HEK293T (cell line): ENCODE results near the gene PSTK.

ENCODE experiments used
- CTCF ChIA-PET: fragments of 350-600 bp; formaldehyde crosslinking; extraction: SDS; loops from one replicate; lab custom pipeline; 2021; ENCODE audit warnings: antibody characterized with exemption, inconsistent platforms; lab: Yijun Ruan, JAX
- POLR2A ChIA-PET: fragments of 350-600 bp; formaldehyde crosslinking; extraction: SDS; loops from one replicate; lab custom pipeline; 2020; ENCODE audit warnings: antibody characterized with exemption, inconsistent platforms; lab: Yijun Ruan, JAX
- DNase-seq: peaks from one replicate; pipeline ENCODE4 v3.0.0; 2012; ENCODE audit warnings: mixed read lengths; ENCODE audit errors: extremely low spot score
- ARNT ChIP-seq: fragments of 450-650 bp; IDR thresholded peaks from 2 replicates; pipeline ENCODE4 v1.6.1; 2017; ENCODE audit warnings: mild to moderate bottlenecking
- BHLHE40 ChIP-seq: fragments of 450-650 bp; IDR thresholded peaks from 2 replicates; pipeline ENCODE4 v1.6.1; 2016; ENCODE audit warnings: mild to moderate bottlenecking, moderate library complexity, borderline replicate concordance
- CTBP1 ChIP-seq: fragments of 450-650 bp; IDR thresholded peaks from 2 replicates; pipeline ENCODE4 v1.6.1; 2016; ENCODE audit warnings: borderline replicate concordance
- ELF4 ChIP-seq: fragments of 450-650 bp; IDR thresholded peaks from 2 replicates; pipeline ENCODE4 v1.6.1; 2017; ENCODE audit warnings: antibody characterized with exemption
- FOXA1 ChIP-seq: fragments of 450-650 bp; IDR thresholded peaks from 2 replicates; pipeline ENCODE4 v1.6.1; 2016; ENCODE audit warnings: mild to moderate bottlenecking
- FOXK2 ChIP-seq: fragments of 450-650 bp; IDR thresholded peaks from 2 replicates; pipeline ENCODE4 v1.6.1; 2016; ENCODE audit warnings: mild to moderate bottlenecking
- FOXM1 ChIP-seq: fragments of 450-650 bp; IDR thresholded peaks from 2 replicates; pipeline ENCODE4 v1.6.1; 2017; ENCODE audit warnings: mild to moderate bottlenecking, borderline replicate concordance
- HDGF ChIP-seq: fragments of 450-650 bp; IDR thresholded peaks from 2 replicates; pipeline ENCODE4 v1.6.1; 2017; ENCODE audit warnings: antibody characterized with exemption, borderline replicate concordance
- L3MBTL2 ChIP-seq: fragments of 450-650 bp; conservative IDR thresholded peaks from 2 replicates; pipeline ENCODE4 v1.6.1; 2016; ENCODE audit warnings: mild to moderate bottlenecking
- LEF1 ChIP-seq: fragments of 450-650 bp; IDR thresholded peaks from 2 replicates; pipeline ENCODE4 v1.6.1; 2017; ENCODE audit warnings: mild to moderate bottlenecking, borderline replicate concordance
- NFRKB ChIP-seq: fragments of 450-650 bp; IDR thresholded peaks from 2 replicates; pipeline ENCODE4 v1.6.1; 2016; ENCODE audit warnings: mild to moderate bottlenecking, moderate library complexity
- SP1 ChIP-seq: fragments of 450-650 bp; IDR thresholded peaks from 2 replicates; pipeline ENCODE4 v1.6.1; 2017
- SUZ12 ChIP-seq: fragments of 450-650 bp; IDR thresholded peaks from 2 replicates; pipeline ENCODE4 v1.6.1; 2016; ENCODE audit warnings: mild to moderate bottlenecking
- TARDBP ChIP-seq: fragments of 450-650 bp; IDR thresholded peaks from 2 replicates; pipeline ENCODE4 v1.6.1; 2016
- ZNF384 ChIP-seq: fragments of 450-650 bp; IDR thresholded peaks from 2 replicates; pipeline ENCODE4 v1.6.1; 2016
- TF ChIP-seq, protein P1 (sequence below): fragments of 450-650 bp; IDR thresholded peaks from 2 replicates; pipeline ENCODE4 v1.6.1; 2016

The PSTK gene

DNA sequence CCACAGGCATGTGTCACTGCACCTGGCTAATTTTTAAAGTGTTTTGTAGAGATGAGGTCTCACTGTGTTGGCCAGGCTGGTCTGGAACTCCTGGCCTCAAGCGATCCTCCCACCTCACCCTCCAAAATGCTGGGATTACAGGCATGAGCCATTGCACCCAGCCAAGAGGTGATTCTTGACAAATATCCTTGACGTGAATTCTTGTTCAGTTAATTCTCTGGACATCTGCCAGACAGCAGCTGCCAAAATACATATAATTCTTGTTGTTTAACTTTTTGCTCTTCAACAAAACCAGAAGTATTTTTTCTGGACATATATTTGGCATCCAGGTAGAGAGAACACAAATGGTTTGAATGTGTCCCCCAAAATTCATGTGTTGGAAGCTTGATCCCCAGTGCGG lies 31.8 kb downstream of the PSTK start:
- ChIA-PET CTCF (no interaction called here), POLR2A (no interaction called here)
- DNase-seq, result no peak
- no peak for TF ChIP-seq FOXK2
- TF ChIP-seq FOXM1, result no peak
- no peak for TF ChIP-seq BHLHE40
- no peak for TF ChIP-seq SUZ12
- no peak for TF ChIP-seq L3MBTL2
- no peak for TF ChIP-seq FOXA1
- no peak for TF ChIP-seq ARNT
- no peak for TF ChIP-seq CTBP1
- TF ChIP-seq, protein P1, sequence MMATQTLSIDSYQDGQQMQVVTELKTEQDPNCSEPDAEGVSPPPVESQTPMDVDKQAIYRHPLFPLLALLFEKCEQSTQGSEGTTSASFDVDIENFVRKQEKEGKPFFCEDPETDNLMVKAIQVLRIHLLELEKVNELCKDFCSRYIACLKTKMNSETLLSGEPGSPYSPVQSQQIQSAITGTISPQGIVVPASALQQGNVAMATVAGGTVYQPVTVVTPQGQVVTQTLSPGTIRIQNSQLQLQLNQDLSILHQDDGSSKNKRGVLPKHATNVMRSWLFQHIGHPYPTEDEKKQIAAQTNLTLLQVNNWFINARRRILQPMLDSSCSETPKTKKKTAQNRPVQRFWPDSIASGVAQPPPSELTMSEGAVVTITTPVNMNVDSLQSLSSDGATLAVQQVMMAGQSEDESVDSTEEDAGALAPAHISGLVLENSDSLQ, result no peak
- TF ChIP-seq ELF4, result no peak
- TF ChIP-seq TARDBP, result no peak
- TF ChIP-seq SP1, result no peak
- no peak for TF ChIP-seq ZNF384
- no peak for TF ChIP-seq LEF1
- TF ChIP-seq HDGF, result no peak
- no peak for TF ChIP-seq NFRKB

- TF ChIP-seq HDGF, result no peak
- no peak for TF ChIP-seq ARNT
- TF ChIP-seq CTBP1, result no peak
- no peak for TF ChIP-seq SUZ12
- TF ChIP-seq, protein P1, result no peak
- TF ChIP-seq BHLHE40, result no peak
- TF ChIP-seq SP1, result no peak
- TF ChIP-seq FOXM1, result no peak
- no peak for TF ChIP-seq ZNF384
- TF ChIP-seq TARDBP, result no peak
- no peak for TF ChIP-seq FOXK2
- TF ChIP-seq LEF1, result no peak
- POLR2A ChIA-PET, result no interaction called here
- DNase-seq, result no peak
- CTCF ChIA-PET, result interaction anchor here (1.1 kb wide), 1 partner anchor 8 kb away, joined by 4 read pairs; no protein-coding TSS in a partner anchor
Measured at GRCh38 chr10:123013456-123014419, 33.5 kb downstream of the PSTK start.

GRCh38 chr10:123014772-123015171 lies 34.6 kb downstream of the PSTK start:
- TF ChIP-seq HDGF, result no peak
- TF ChIP-seq, protein P1, result no peak
- no peak for TF ChIP-seq FOXM1
- no peak for TF ChIP-seq CTBP1
- TF ChIP-seq FOXA1, result no peak
- TF ChIP-seq SP1, result no peak
- TF ChIP-seq FOXK2, result no peak
- TF ChIP-seq BHLHE40, result no peak
- TF ChIP-seq ARNT, result no peak
- no peak for TF ChIP-seq ELF4
- no peak for TF ChIP-seq TARDBP
- no peak for TF ChIP-seq ZNF384
- TF ChIP-seq LEF1, result no peak
- TF ChIP-seq L3MBTL2, result no peak
- TF ChIP-seq SUZ12, result no peak
- no peak for TF ChIP-seq NFRKB
- DNase-seq, result no peak
- POLR2A ChIA-PET, result no interaction called here
- CTCF ChIA-PET, result interaction anchor here (0.6 kb wide), 1 partner anchor 1170 kb away, joined by 3 read pairs; no protein-coding TSS in a partner anchor

GRCh38 chr10:123016228-123016627 lies 36.0 kb downstream of the PSTK start:
- no peak for DNase-seq
- TF ChIP-seq ELF4 (no peak), CTBP1 (no peak), SP1 (no peak), ZNF384 (no peak), BHLHE40 (no peak), ARNT (no peak), FOXK2 (no peak), FOXM1 (no peak), TARDBP (no peak), HDGF (no peak)
- TF ChIP-seq, protein P1, result no peak
- POLR2A ChIA-PET, result no interaction called here
- CTCF ChIA-PET, result interaction anchor here (0.7 kb wide), 1 partner anchor 9 kb away, joined by 4 read pairs; no protein-coding TSS in a partner anchor
